PC-9 (cell line): Measurements from ENCODE around the gene MUC5AC. TPM values are rescaled to one million over a fixed set of nuclear protein-coding genes. Genes with fewer than 3 reads are reported as not detected.
"Not testable (repeated sequence)": the region's sequence is repeated elsewhere in the genome, so short reads cannot be mapped to it uniquely, and the experiment has no call there.

Source experiments
- BruUV-seq: library from RNA; stranded (reverse); fragments of 400-500 nt; replicated peaks from 2 replicates; lab custom pipeline; 2021; lab: Mats Ljungman, UMichigan
- CTCF ChIA-PET: fragments of 300-600 bp; sonication (Branson Sonifier 250); formaldehyde crosslinking; loops from one replicate; lab custom pipeline; 2022; ENCODE audit warnings: antibody characterized with exemption; lab: Charles Lee
- POLR2A ChIA-PET: fragments of 300-600 bp; sonication (Branson Sonifier 250); formaldehyde crosslinking; loops from one replicate; lab custom pipeline; 2022; ENCODE audit warnings: antibody characterized with exemption; ENCODE audit not compliant: unreplicated experiment; lab: Charles Lee
- DNase-seq, 2 experiments: peaks; one replicate each; pipeline versions ENCODE4 v3.0.0 to v3.0.0-alpha.2; 2015 to 2022; ENCODE audit warnings: mixed read lengths in 1 of 2
- H2AFZ ChIP-seq: fragments of 200-600 bp; sonication (generic); 2 replicates; pipeline ENCODE4 v1.8.1; 2017; ENCODE audit warnings: antibody characterized with exemption
- H3F3A ChIP-seq: fragments of 200-600 bp; sonication (generic); 2 replicates; pipeline ENCODE4 v1.8.1; 2017; ENCODE audit warnings: antibody characterized with exemption, mild to moderate bottlenecking, low read depth; ENCODE audit not compliant: insufficient read depth
- H3K27ac ChIP-seq: fragments of 200-600 bp; sonication (generic); 2 replicates; pipeline ENCODE4 v1.6.1; 2016; ENCODE audit warnings: mixed run types
- H3K27me3 ChIP-seq: fragments of 200-600 bp; sonication (generic); 2 replicates; pipeline ENCODE4 v1.6.1; 2016; ENCODE audit warnings: low read depth, mixed run types; ENCODE audit not compliant: insufficient read depth
- H3K36me3 ChIP-seq: fragments of 200-600 bp; sonication (generic); 2 replicates; pipeline ENCODE4 v1.6.1; 2016; ENCODE audit warnings: low read depth, mixed run types
- H3K4me1 ChIP-seq: fragments of 200-600 bp; sonication (generic); replicated peaks from 2 replicates; pipeline ENCODE4 v1.6.1; 2016; ENCODE audit warnings: mixed run types; ENCODE audit not compliant: insufficient read depth
- H3K4me2 ChIP-seq: fragments of 200-600 bp; sonication (generic); 2 replicates; pipeline ENCODE4 v1.6.1; 2017; ENCODE audit warnings: mixed run types
- H3K4me3 ChIP-seq: fragments of 200-600 bp; sonication (generic); 2 replicates; pipeline ENCODE4 v1.6.1; 2016; ENCODE audit warnings: mixed run types
- H3K79me2 ChIP-seq: fragments of 200-600 bp; sonication (generic); 2 replicates; pipeline ENCODE4 v1.6.1; 2017; ENCODE audit warnings: low read depth, mixed run types
- H3K9me2 ChIP-seq: fragments of 200-600 bp; sonication (generic); 2 replicates; pipeline ENCODE4 v1.8.1; 2017; ENCODE audit warnings: mild to moderate bottlenecking; ENCODE audit not compliant: insufficient read depth
- H3K9me3 ChIP-seq: fragments of 200-600 bp; sonication (generic); 2 replicates; pipeline ENCODE4 v1.8.1; 2016; ENCODE audit warnings: low read depth; ENCODE audit not compliant: insufficient read depth
- H4K20me1 ChIP-seq: fragments of 200-600 bp; sonication (generic); 2 replicates; pipeline ENCODE4 v1.8.1; 2017; ENCODE audit not compliant: insufficient read depth
- CTCF ChIP-seq: fragments of 200-600 bp; sonication (generic); conservative IDR thresholded peaks from 2 replicates; pipeline ENCODE4 v1.6.1; 2017; ENCODE audit warnings: mixed run types, antibody characterized with exemption, mild to moderate bottlenecking, moderate library complexity
- EZH2 ChIP-seq: fragments of 200-600 bp; sonication (generic); IDR thresholded peaks from 2 replicates; pipeline ENCODE4 v1.8.0; 2017; ENCODE audit warnings: antibody characterized with exemption, low read depth
- intact Hi-C: fragments of 100-400 bp; cut with micrococcal nuclease; formaldehyde crosslinking; loops from one replicate; pipeline ENCODE4 v1.10.0; 2022; ENCODE audit not compliant: unreplicated experiment
- total RNA-seq: library from RNA; stranded (reverse); gene quantifications from 2 replicates; pipeline ENCODE4 v1.2.3, GENCODE V29; 2021

MUC5AC gene
- total RNA-seq, 1 experiment from 2014 or later: 0.09 TPM

GRCh38 chr11:1112351-1113191 is 45.2 kb upstream of the MUC5AC start:
- H3K27me3 ChIP-seq: 0 out of 2 replicates have a peak, but pooled peaks cover 7% of the 10 kb centered on the region
- no peaks in the 10 kb centered on the region for H3K4me1 ChIP-seq
- peaks cover 11% of the 10 kb centered on the region; the same call in 1 of the 2 replicates for H3F3A ChIP-seq
- no peak for DNase-seq
- no peak overlapping the region for H2AFZ ChIP-seq
- ChIA-PET POLR2A (no interaction called here), CTCF (no interaction called here)
- TF ChIP-seq EZH2: no peak
- TF ChIP-seq CTCF: no peak
- BruUV-seq: no TSS peak
- H3K36me3 ChIP-seq: no peaks in the 10 kb centered on the region
- H3K9me2 ChIP-seq: no peaks in the 10 kb centered on the region
- H3K9me3 ChIP-seq: no peaks in the 10 kb centered on the region
- intact Hi-C loops: loop anchor here (5.0 to 10.0 kb wide), 4 partner anchors 40 to 405 kb away; no protein-coding TSS in a partner anchor
- H3K27ac ChIP-seq: no peak overlapping the region
- H3K4me3 ChIP-seq: no peak overlapping the region
- no peaks in the 10 kb centered on the region for H3K79me2 ChIP-seq
- no peaks in the 10 kb centered on the region for H4K20me1 ChIP-seq
- H3K4me2 ChIP-seq: no peak overlapping the region

- Histone ChIP-seq H3K27me3 (0 out of 2 replicates have a peak, but pooled peaks cover 4% of the 10 kb centered on the region), H3K9me2 (no peaks in the 10 kb centered on the region), H3K4me1 (no peaks in the 10 kb centered on the region), H3K4me3 (no peak overlapping the region), H3K9me3 (no peaks in the 10 kb centered on the region), H3K79me2 (no peaks in the 10 kb centered on the region), H3F3A (peaks cover 11% of the 10 kb centered on the region; the same call in 1 of the 2 replicates), H2AFZ (no peak overlapping the region), H3K4me2 (no peak overlapping the region), H4K20me1 (no peaks in the 10 kb centered on the region), H3K27ac (no peak overlapping the region), H3K36me3 (no peaks in the 10 kb centered on the region)
- DNase-seq: no peak
- intact Hi-C loops: loop anchor here (2.0 to 10.0 kb wide), 5 partner anchors 39 to 404 kb away; no protein-coding TSS in a partner anchor
- TF ChIP-seq CTCF (no peak), EZH2 (no peak)
- POLR2A ChIA-PET: no interaction called here
- BruUV-seq: no TSS peak
- CTCF ChIA-PET: interaction anchor here (1.1 kb wide), 1 partner anchor 156 kb away, joined by 3 read pairs; no protein-coding TSS in a partner anchor
Observed at GRCh38 chr11:1113405-1114201, 44.1 kb upstream of the MUC5AC start.

GRCh38 chr11:1115292-1115691 is 42.5 kb upstream of the MUC5AC start:
- DNase-seq, H3K27ac ChIP-seq, CTCF ChIA-PET, H2AFZ ChIP-seq, H3K9me2 ChIP-seq, H3K4me3 ChIP-seq, POLR2A ChIA-PET, H3K36me3 ChIP-seq, H3K4me2 ChIP-seq, H3K27me3 ChIP-seq, H4K20me1 ChIP-seq, H3K4me1 ChIP-seq, H3K79me2 ChIP-seq, BruUV-seq, H3K9me3 ChIP-seq: not testable (repeated sequence)
- H3F3A ChIP-seq: peaks cover 11% of the 10 kb centered on the region; the same call in 1 of the 2 replicates
- intact Hi-C loops: loop anchor here (2.0 to 10.0 kb wide), 3 partner anchors 60 to 118 kb away; no protein-coding TSS in a partner anchor
